ENCODE results near the gene NPRL2.

NPRL2 gene

GRCh38 chr3:50300681-50301254, 49.8 kb downstream of the NPRL2 start:
- DNase-seq (ENCODE audit: low read depth, low spot score) = no peak
- in situ Hi-C loops (cut with HindIII; ENCODE audit: low sequenced_read_pairs) = no loop called here
- no peak overlapping the region for H3K4me3 ChIP-seq (ENCODE audit: low read depth, low read length)
- TF ChIP-seq CTCF (IDR thresholded peaks at IDR 0.05; ENCODE audit: low read depth, low read length) = no peak

- H3K4me3 ChIP-seq (ENCODE audit: low read depth, low read length) = peak overlapping the region; percentile 77
- in situ Hi-C loops (cut with HindIII; ENCODE audit: low sequenced_read_pairs) = no loop called here
- DNase-seq (ENCODE audit: low read depth, low spot score) = no peak
- TF ChIP-seq CTCF (IDR thresholded peaks at IDR 0.05; ENCODE audit: low read depth, low read length) = no peak
Observed at GRCh38 chr3:50299929-50300680, 50.5 kb downstream of the NPRL2 start.

GRCh38 chr3:50299638-50299928, 51.0 kb downstream of the NPRL2 start:
- no peak for DNase-seq (ENCODE audit: low read depth, low spot score)
- H3K4me3 ChIP-seq (ENCODE audit: low read depth, low read length) = peak overlapping the region; percentile 77
- in situ Hi-C loops (cut with HindIII; ENCODE audit: low sequenced_read_pairs) = no loop called here
- TF ChIP-seq CTCF (IDR thresholded peaks at IDR 0.05; ENCODE audit: low read depth, low read length) = no peak

- H3K4me3 ChIP-seq (ENCODE audit: low read depth, low read length) = peak within 1 kb of the TSS; percentile 77
- in situ Hi-C loops (cut with HindIII; ENCODE audit: low sequenced_read_pairs) = no loop called here
- peak; percentile 100 for DNase-seq (ENCODE audit: low read depth, low spot score)
- no peak for TF ChIP-seq CTCF (IDR thresholded peaks at IDR 0.05; ENCODE audit: low read depth, low read length)
Observed at GRCh38 chr3:50298836-50299637, 51.5 kb downstream of the NPRL2 start, which contains the start of the genes HYAL3 and NAA80. HYAL3 (minus strand) TSS chr3:50299405; CDS start chr3:50295602, 3,803 bp downstream. NAA80 (minus strand) TSS chr3:50299405; CDS start chr3:50297463, 1,942 bp downstream.

- in situ Hi-C loops (cut with HindIII; ENCODE audit: low sequenced_read_pairs) = no loop called here
- TF ChIP-seq CTCF (IDR thresholded peaks at IDR 0.05; ENCODE audit: low read depth, low read length) = peak; percentile 26
- DNase-seq (ENCODE audit: low read depth, low spot score) = no peak
- H3K4me3 ChIP-seq (ENCODE audit: low read depth, low read length) = peak overlapping the region; percentile 77
Observed at GRCh38 chr3:50297896-50298725, 52.5 kb downstream of the NPRL2 start.

GRCh38 chr3:50297384-50297775, 53.2 kb downstream of the NPRL2 start:
- no peak for TF ChIP-seq CTCF (IDR thresholded peaks at IDR 0.05; ENCODE audit: low read depth, low read length)
- in situ Hi-C loops (cut with HindIII; ENCODE audit: low sequenced_read_pairs) = no loop called here
- DNase-seq (ENCODE audit: low read depth, low spot score) = no peak
- no peak overlapping the region for H3K4me3 ChIP-seq (ENCODE audit: low read depth, low read length)

Data from astrocyte of the spinal cord (primary cell).